ENCODE data around the gene TADA2A. TPM values are rescaled to one million over a fixed set of nuclear protein-coding genes. Genes with fewer than 3 reads are reported as not detected.
"Not testable (repeated sequence)": the region's sequence is repeated elsewhere in the genome, so short reads cannot be mapped to it uniquely, and the experiment has no call there.

Gene TADA2A
- total RNA-seq, 1 donor from 2014 or later = 28.9 TPM

GRCh38 chr17:37447641-37448040 is 41.0 kb downstream of the TADA2A start:
- Mint-ChIP-seq H3K27ac (no peak overlapping the region), H3K4me3 (no peak overlapping the region), H3K4me1 (peaks cover 13% of the 10 kb centered on the region), H3K9me3 (no peaks in the 10 kb centered on the region), H3K27me3 (ENCODE audit: low read depth) (no peaks in the 10 kb centered on the region), H3K36me3 (peaks cover 22% of the 10 kb centered on the region)
- no peak for DNase-seq (ENCODE audit: low spot score in 2 of 2, unreplicated experiment in 2 of 2)
- no peak for TF ChIP-seq CTCF (IDR thresholded peaks at IDR 0.05; ENCODE audit: unreplicated experiment)

- DNase-seq (ENCODE audit: low spot score in 2 of 2, unreplicated experiment in 2 of 2) = no peak
- Mint-ChIP-seq H3K9me3 (no peaks in the 10 kb centered on the region), H3K27ac (peak overlapping the region; percentile 68)
Observed at GRCh38 chr17:37450112-37450511, 43.4 kb downstream of the TADA2A start.

GRCh38 chr17:37457801-37458200 is 51.1 kb downstream of the TADA2A start:
- not testable (repeated sequence) for DNase-seq (ENCODE audit: low spot score in 2 of 2, unreplicated experiment in 2 of 2); H3K9me3 Mint-ChIP-seq; H3K4me1 Mint-ChIP-seq; H3K4me3 Mint-ChIP-seq; H3K27me3 Mint-ChIP-seq (ENCODE audit: low read depth); H3K27ac Mint-ChIP-seq
- H3K36me3 Mint-ChIP-seq = peaks cover 21% of the 10 kb centered on the region

More at GRCh38 chr17:37450112-37450511, 43.4 kb downstream of the TADA2A start:
- no peak for TF ChIP-seq CTCF (IDR thresholded peaks at IDR 0.05; ENCODE audit: unreplicated experiment)
- Mint-ChIP-seq H3K36me3 (peaks cover 23% of the 10 kb centered on the region), H3K4me1 (peaks cover 22% of the 10 kb centered on the region), H3K27me3 (ENCODE audit: low read depth) (no peaks in the 10 kb centered on the region), H3K4me3 (no peak overlapping the region)

GRCh38 chr17:37458805-37459204 is 52.1 kb downstream of the TADA2A start:
- no peak for DNase-seq (ENCODE audit: low spot score in 2 of 2, unreplicated experiment in 2 of 2)
- H3K27ac Mint-ChIP-seq = no peak overlapping the region

GRCh38 chr17:37461668-37462067 is 55.0 kb downstream of the TADA2A start:
- H3K27ac Mint-ChIP-seq = no peak overlapping the region
- peaks cover 30% of the 10 kb centered on the region for H3K36me3 Mint-ChIP-seq
- H3K4me3 Mint-ChIP-seq = no peak overlapping the region
- no peak for DNase-seq (ENCODE audit: low spot score in 2 of 2, unreplicated experiment in 2 of 2)
- no peaks in the 10 kb centered on the region for H3K27me3 Mint-ChIP-seq (ENCODE audit: low read depth)
- H3K9me3 Mint-ChIP-seq = no peaks in the 10 kb centered on the region
- TF ChIP-seq CTCF (IDR thresholded peaks at IDR 0.05; ENCODE audit: unreplicated experiment) = no peak
- H3K4me1 Mint-ChIP-seq = no peaks in the 10 kb centered on the region

More at GRCh38 chr17:37458805-37459204, 52.1 kb downstream of the TADA2A start:
- H3K9me3 Mint-ChIP-seq = no peaks in the 10 kb centered on the region
- H3K4me3 Mint-ChIP-seq = no peak overlapping the region
- TF ChIP-seq CTCF (IDR thresholded peaks at IDR 0.05; ENCODE audit: unreplicated experiment) = no peak
- H3K27me3 Mint-ChIP-seq (ENCODE audit: low read depth) = no peaks in the 10 kb centered on the region
- peaks cover 16% of the 10 kb centered on the region for H3K36me3 Mint-ChIP-seq
- H3K4me1 Mint-ChIP-seq = peaks cover 4% of the 10 kb centered on the region

- DNase-seq (ENCODE audit: low spot score in 2 of 2, unreplicated experiment in 2 of 2) = no peak
- Mint-ChIP-seq H3K27me3 (ENCODE audit: low read depth) (no peaks in the 10 kb centered on the region), H3K4me1 (no peaks in the 10 kb centered on the region), H3K9me3 (no peaks in the 10 kb centered on the region), H3K27ac (no peak overlapping the region), H3K36me3 (peaks cover 30% of the 10 kb centered on the region), H3K4me3 (no peak overlapping the region)
- TF ChIP-seq CTCF (IDR thresholded peaks at IDR 0.05; ENCODE audit: unreplicated experiment) = no peak
Observed at GRCh38 chr17:37462492-37462891, 55.8 kb downstream of the TADA2A start.

All from mesothelial cell of epicardium (in vitro differentiated cells).